ENCODE results near the gene HSFX3. TPM values are rescaled to one million over a fixed set of nuclear protein-coding genes. Genes with fewer than 3 reads are reported as not detected.
"Not testable (repeated sequence)": the region's sequence is repeated elsewhere in the genome, so short reads cannot be mapped to it uniquely, and the experiment has no call there.

HSFX3 gene
- total RNA-seq, 1 donor from 2014 or later: not detected

GRCh38 chrX:149567621-149568417, 18.1 kb upstream of the HSFX3 start:
- no peaks in the 10 kb centered on the region for H3K9me3 ChIP-seq (ENCODE audit: insufficient read depth, low read depth, low read length)
- no peaks in the 10 kb centered on the region for H4K20me1 ChIP-seq (ENCODE audit: insufficient read depth, low read length)
- H3K9ac ChIP-seq (ENCODE audit: low read length): no peak overlapping the region
- H3K27ac ChIP-seq (ENCODE audit: low read depth, low read length): no peak overlapping the region
- H3K4me1 Mint-ChIP-seq (ENCODE audit: low read depth, unreplicated experiment): peaks cover 7% of the 10 kb centered on the region
- H3K36me3 Mint-ChIP-seq (ENCODE audit: low read depth, unreplicated experiment): no peaks in the 10 kb centered on the region
- H3K4me2 ChIP-seq (ENCODE audit: low read length): no peak overlapping the region
- no peaks in the 10 kb centered on the region for H3K27me3 Mint-ChIP-seq (ENCODE audit: low read depth, unreplicated experiment)
- H3K4me1 ChIP-seq (ENCODE audit: insufficient read depth, low read length): no peaks in the 10 kb centered on the region
- FAIRE-seq: no peak
- H3K4me3 ChIP-seq (ENCODE audit: insufficient read depth, low read depth, low read length): no peak overlapping the region
- no peaks in the 10 kb centered on the region for H3K27me3 ChIP-seq (ENCODE audit: insufficient read depth, low read length)
- no peak overlapping the region for H2AFZ ChIP-seq (ENCODE audit: low read depth, low read length)
- H3K27ac Mint-ChIP-seq (ENCODE audit: unreplicated experiment): no peak overlapping the region
- no peaks in the 10 kb centered on the region for H3K9me3 Mint-ChIP-seq (ENCODE audit: unreplicated experiment)
- no peaks in the 10 kb centered on the region for H3K36me3 ChIP-seq (ENCODE audit: insufficient read depth, low read length)
- no peak overlapping the region for H3K4me3 Mint-ChIP-seq (ENCODE audit: unreplicated experiment)
- no peak for DNase-seq (ENCODE audit: low read depth)
- TF ChIP-seq EZH2 (IDR thresholded peaks at IDR 0.05; ENCODE audit: insufficient read depth, low read length): no peak
- TF ChIP-seq CTCF (IDR thresholded peaks at IDR 0.05; ENCODE audit: insufficient read depth, low read depth, low read length): no peak
- H3K79me2 ChIP-seq (ENCODE audit: insufficient read depth, low read length): no peaks in the 10 kb centered on the region

- H3K9me3 Mint-ChIP-seq (ENCODE audit: unreplicated experiment): no peaks in the 10 kb centered on the region
- Histone ChIP-seq H3K4me3 (ENCODE audit: insufficient read depth, low read depth, low read length) (no peak overlapping the region), H4K20me1 (ENCODE audit: insufficient read depth, low read length) (no peaks in the 10 kb centered on the region), H3K79me2 (ENCODE audit: insufficient read depth, low read length) (no peaks in the 10 kb centered on the region), H3K4me2 (ENCODE audit: low read length) (no peak overlapping the region), H3K4me1 (ENCODE audit: insufficient read depth, low read length) (no peaks in the 10 kb centered on the region), H2AFZ (ENCODE audit: low read depth, low read length) (no peak overlapping the region), H3K27ac (ENCODE audit: low read depth, low read length) (no peak overlapping the region), H3K27me3 (ENCODE audit: insufficient read depth, low read length) (no peaks in the 10 kb centered on the region), H3K9ac (ENCODE audit: low read length) (no peak overlapping the region), H3K36me3 (ENCODE audit: insufficient read depth, low read length) (no peaks in the 10 kb centered on the region), H3K9me3 (ENCODE audit: insufficient read depth, low read depth, low read length) (no peaks in the 10 kb centered on the region)
- FAIRE-seq (no peak), DNase-seq (ENCODE audit: low read depth) (no peak)
- peak overlapping the region; percentile 26 for H3K27ac Mint-ChIP-seq (ENCODE audit: unreplicated experiment)
- TF ChIP-seq CTCF (IDR thresholded peaks at IDR 0.05; ENCODE audit: insufficient read depth, low read depth, low read length): no peak
- no peak for TF ChIP-seq EZH2 (IDR thresholded peaks at IDR 0.05; ENCODE audit: insufficient read depth, low read length)
- no peaks in the 10 kb centered on the region for H3K27me3 Mint-ChIP-seq (ENCODE audit: low read depth, unreplicated experiment)
- no peaks in the 10 kb centered on the region for H3K4me1 Mint-ChIP-seq (ENCODE audit: low read depth, unreplicated experiment)
- H3K4me3 Mint-ChIP-seq (ENCODE audit: unreplicated experiment): no peak overlapping the region
- no peaks in the 10 kb centered on the region for H3K36me3 Mint-ChIP-seq (ENCODE audit: low read depth, unreplicated experiment)
Observed at GRCh38 chrX:149563359-149563758, 13.6 kb upstream of the HSFX3 start.

- not testable (repeated sequence) for H3K4me3 Mint-ChIP-seq (ENCODE audit: unreplicated experiment); H3K9ac ChIP-seq (ENCODE audit: low read length); H3K4me2 ChIP-seq (ENCODE audit: low read length); H3K36me3 ChIP-seq (ENCODE audit: insufficient read depth, low read length); H3K27ac Mint-ChIP-seq (ENCODE audit: unreplicated experiment); H3K27me3 ChIP-seq (ENCODE audit: insufficient read depth, low read length); H3K9me3 Mint-ChIP-seq (ENCODE audit: unreplicated experiment); H3K4me3 ChIP-seq (ENCODE audit: insufficient read depth, low read depth, low read length); H3K4me1 Mint-ChIP-seq (ENCODE audit: low read depth, unreplicated experiment); H3K9me3 ChIP-seq (ENCODE audit: insufficient read depth, low read depth, low read length); H2AFZ ChIP-seq (ENCODE audit: low read depth, low read length); DNase-seq (ENCODE audit: low read depth); H4K20me1 ChIP-seq (ENCODE audit: insufficient read depth, low read length); H3K4me1 ChIP-seq (ENCODE audit: insufficient read depth, low read length); H3K36me3 Mint-ChIP-seq (ENCODE audit: low read depth, unreplicated experiment); H3K27me3 Mint-ChIP-seq (ENCODE audit: low read depth, unreplicated experiment); H3K27ac ChIP-seq (ENCODE audit: low read depth, low read length); H3K79me2 ChIP-seq (ENCODE audit: insufficient read depth, low read length)
- FAIRE-seq: peak; percentile 45
Observed at GRCh38 chrX:149555251-149555650, 5.5 kb upstream of the HSFX3 start.

GRCh38 chrX:149551939-149552248, 2.2 kb upstream of the HSFX3 start:
- H3K4me3 ChIP-seq (ENCODE audit: insufficient read depth, low read depth, low read length); H3K79me2 ChIP-seq (ENCODE audit: insufficient read depth, low read length); H3K4me1 Mint-ChIP-seq (ENCODE audit: low read depth, unreplicated experiment); FAIRE-seq; H3K27ac Mint-ChIP-seq (ENCODE audit: unreplicated experiment); H2AFZ ChIP-seq (ENCODE audit: low read depth, low read length); H3K9me3 Mint-ChIP-seq (ENCODE audit: unreplicated experiment); DNase-seq (ENCODE audit: low read depth); H3K9me3 ChIP-seq (ENCODE audit: insufficient read depth, low read depth, low read length); H3K4me3 Mint-ChIP-seq (ENCODE audit: unreplicated experiment); H3K4me1 ChIP-seq (ENCODE audit: insufficient read depth, low read length); H3K27me3 ChIP-seq (ENCODE audit: insufficient read depth, low read length); H3K36me3 ChIP-seq (ENCODE audit: insufficient read depth, low read length); H3K9ac ChIP-seq (ENCODE audit: low read length); H3K27me3 Mint-ChIP-seq (ENCODE audit: low read depth, unreplicated experiment); H3K27ac ChIP-seq (ENCODE audit: low read depth, low read length); H3K4me2 ChIP-seq (ENCODE audit: low read length); H4K20me1 ChIP-seq (ENCODE audit: insufficient read depth, low read length); H3K36me3 Mint-ChIP-seq (ENCODE audit: low read depth, unreplicated experiment): not testable (repeated sequence)

All from astrocyte (in vitro differentiated cells and primary cell).